NCI-H345 treated with DMSO at 0.1 percent for 48 hours (cell line): ENCODE results near the gene TMED8.
"Not testable (repeated sequence)": the region's sequence is repeated elsewhere in the genome, so short reads cannot be mapped to it uniquely, and the experiment has no call there.

ENCODE experiments used
- DNase-seq: peaks from one replicate; lab custom pipeline; 2025; ENCODE audit not compliant: unreplicated experiment; lab: John Stamatoyannopoulos, UW

Gene TMED8

DNA sequence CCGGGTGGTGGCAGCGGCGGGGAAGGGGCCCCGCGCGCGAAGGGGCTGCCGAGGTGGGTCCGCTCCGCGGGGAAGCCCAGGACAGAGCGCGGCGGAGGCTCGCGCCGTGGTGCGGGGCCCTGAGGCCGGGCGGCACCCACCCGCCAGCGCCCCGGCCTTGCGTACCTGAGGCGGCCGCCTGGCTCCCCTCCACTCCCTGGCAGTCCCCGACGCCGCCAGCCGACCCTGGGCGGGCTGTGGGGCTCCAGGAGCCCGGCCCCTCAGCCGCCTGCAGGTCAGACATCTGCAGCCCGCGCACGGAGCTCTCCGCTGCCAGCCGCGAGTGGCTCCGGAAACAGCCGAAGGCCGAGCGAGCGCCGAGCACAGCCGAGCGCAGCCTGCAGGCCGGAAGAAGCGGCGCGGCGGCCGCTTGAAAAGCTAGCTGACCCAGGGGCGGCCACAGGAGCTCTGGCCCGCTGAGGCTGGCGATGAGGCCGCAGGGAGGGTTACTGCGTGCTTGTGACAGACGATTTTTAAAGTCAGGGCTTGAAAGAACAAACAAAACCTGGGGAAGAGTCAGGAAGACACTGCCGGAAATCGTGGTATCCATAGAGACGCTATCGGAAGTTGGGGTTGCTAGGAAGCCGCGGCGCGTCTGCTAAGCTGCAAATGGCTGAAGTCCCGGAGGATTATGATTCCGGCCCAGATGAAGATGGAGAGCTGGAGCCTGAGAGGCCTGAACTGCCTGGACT is at the start of gene TMED8, which contains the start of gene SAMD15:
Gene TMED8, minus strand, starts transcription at position 324 of the 731 bp plus-strand sequence. Its CDS starts 41 bp downstream, at position 283.
Gene SAMD15, plus strand, starts transcription at position 609 of the 731 bp plus-strand sequence. Its CDS starts 40 bp downstream, at position 649.
- DNase-seq, result peak; percentile 88

DNA sequence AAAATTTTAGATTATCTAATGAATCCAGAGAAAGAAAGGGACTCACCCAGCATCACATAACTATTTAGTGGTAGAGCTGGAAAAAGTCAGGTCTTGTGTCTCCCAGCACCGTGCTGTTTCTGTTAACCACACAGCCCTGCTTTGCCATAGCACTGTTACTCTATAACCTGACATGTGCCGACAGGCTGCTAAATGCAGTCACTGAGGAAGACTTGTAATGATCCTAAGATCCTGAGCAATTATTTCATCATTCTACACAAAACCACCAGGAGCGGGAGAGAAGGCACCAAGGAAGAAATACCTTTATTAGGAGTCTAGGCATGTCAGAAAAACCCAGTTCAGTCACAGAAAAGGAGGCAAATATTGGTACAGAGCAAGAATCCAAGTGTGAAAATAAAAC is 49.5 kb upstream of the TMED8 start:
- DNase-seq, result no peak

GRCh38 chr14:77424862-77425261 is 48.0 kb upstream of the TMED8 start:
- DNase-seq, result no peak

- DNase-seq, result no peak
Measured at GRCh38 chr14:77423423-77423822, 46.5 kb upstream of the TMED8 start, which contains the start of gene NOXRED1. TSS of gene NOXRED1 (minus strand) at chr14:77423523. CDS start at chr14:77422889, 634 bp downstream.

DNA sequence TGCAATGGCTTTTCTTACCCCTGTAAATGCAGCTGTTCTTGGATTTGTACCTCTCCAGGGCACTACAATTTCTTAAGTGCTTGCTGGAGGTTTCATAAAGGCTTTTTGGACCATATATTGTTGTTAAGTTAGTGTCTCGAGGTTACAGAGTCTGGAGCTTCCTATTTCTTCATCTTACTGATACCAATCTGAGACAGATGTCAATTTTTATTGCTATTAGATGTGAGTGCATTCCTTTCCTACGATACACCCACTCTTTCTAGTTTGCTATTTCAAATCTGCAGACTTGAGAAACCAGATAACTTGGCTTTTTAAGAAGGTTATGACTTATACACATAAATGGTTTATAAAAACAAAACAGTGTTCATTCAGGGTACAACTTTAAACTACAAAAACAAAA is 44.3 kb upstream of the TMED8 start:
- DNase-seq, result no peak

DNA sequence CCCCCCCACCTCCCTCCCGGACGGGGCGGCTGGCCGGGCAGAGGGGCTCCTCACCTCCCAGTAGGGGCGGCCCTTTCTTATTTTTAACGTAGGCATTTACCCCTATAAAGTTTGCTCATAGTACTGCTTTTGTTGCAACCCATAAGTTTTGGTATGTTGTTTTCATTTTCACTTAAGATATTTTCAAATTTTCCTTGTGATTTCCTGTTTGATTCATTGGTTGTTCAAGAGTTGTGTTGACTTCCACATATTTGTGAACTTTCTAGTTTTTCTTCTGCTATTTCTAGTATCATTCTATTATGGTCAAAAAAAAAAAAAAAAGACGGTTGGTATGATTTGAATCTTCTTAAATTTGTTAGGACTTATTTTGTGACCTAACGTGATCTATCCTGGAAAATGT is 39.9 kb upstream of the TMED8 start:
- DNase-seq, result no peak

- DNase-seq, result not testable (repeated sequence)
Measured at GRCh38 chr14:77416098-77416497, 39.2 kb upstream of the TMED8 start.

DNA sequence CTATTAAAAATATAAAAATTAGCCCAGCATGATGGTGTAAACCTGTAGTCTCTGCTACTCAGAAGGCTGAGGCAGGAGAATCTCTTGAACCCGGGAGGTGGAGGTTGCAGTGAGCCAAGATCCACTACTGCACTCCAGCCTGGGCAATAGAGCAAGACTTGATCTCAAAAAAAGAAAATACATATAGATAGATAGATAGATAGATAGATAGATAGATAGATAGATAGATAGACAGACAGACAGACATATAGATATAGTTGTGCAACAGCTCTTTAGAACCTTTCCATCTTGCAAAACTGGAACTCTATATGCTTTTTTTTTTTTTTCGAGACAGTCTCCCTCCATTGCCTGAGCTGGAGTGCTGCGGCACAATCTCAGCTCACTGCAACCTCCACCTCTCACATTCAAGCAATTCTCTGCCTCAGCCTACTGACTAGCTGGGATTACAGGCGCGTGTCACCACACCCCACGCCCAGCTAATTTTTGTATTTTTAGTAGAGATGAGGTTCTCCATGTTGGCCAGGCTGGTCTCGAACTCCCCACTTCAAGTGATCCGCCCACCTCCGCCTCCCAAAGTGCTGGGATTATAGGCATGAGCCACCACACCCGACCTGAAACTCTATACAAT is 38.6 kb upstream of the TMED8 start:
- not testable (repeated sequence) for DNase-seq

- DNase-seq, result no peak
Measured at GRCh38 chr14:77409131-77409533, 32.2 kb upstream of the TMED8 start.

DNA sequence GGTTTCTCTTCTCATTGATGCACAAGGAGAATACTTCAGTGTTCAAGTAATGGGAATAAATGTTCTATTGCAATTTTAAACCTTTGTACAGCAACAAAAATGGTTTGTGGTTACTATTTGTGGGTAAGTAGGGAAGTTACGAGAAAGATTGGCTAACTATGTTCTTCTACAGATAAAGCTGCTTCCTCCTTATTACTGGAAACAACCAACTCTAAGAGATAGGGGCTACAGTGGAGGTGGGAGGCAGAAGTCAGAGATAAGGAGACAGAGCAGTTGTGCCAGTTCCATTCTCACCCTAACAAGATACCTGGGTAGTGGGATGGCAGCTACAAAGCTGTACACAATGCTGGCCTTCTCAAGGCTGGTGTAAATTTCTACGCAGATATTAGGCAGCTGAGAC is 30.3 kb upstream of the TMED8 start:
- DNase-seq, result no peak

- DNase-seq, result no peak
Measured at GRCh38 chr14:77406718-77407117, 29.8 kb upstream of the TMED8 start.

DNA sequence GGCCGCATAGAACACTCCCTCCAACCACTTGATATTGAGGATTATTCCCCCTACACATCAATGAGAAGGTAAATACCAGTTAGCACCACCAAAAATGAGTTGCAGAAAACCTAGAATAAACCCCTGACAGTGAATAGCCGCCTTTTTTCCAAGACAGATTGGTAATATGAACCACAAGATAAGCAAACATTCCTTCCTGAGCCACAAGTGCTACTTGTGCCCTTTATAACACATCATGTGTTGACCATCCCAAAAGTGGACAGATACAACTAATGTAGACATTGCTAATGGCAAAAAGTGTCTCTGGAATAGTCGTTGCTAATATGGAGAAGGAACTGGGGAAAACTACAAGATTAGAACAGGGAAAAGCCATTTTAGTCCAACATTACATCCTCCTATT is 29.2 kb upstream of the TMED8 start:
- no peak for DNase-seq

- no peak for DNase-seq
Measured at GRCh38 chr14:77403768-77404167, 26.9 kb upstream of the TMED8 start.

DNA sequence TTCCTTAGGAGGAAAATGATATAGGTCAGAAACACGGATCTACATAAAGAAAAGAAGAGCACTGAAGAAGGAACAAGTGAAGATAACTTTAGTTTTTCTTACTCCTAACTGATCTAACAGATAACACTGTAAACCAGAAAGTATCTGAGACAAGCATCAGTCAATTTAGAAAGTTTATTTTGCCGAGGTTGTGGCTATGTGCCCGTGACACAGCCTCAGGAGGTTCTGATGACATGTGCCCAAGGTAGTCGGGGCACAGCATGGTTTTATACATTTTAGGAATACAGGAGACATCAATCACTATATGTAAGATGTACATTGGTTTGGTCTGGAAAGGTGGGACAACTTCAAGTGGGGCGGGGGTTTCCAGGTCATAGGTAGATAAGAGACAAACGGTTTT is 23.3 kb upstream of the TMED8 start:
- DNase-seq, result no peak

GRCh38 chr14:77390188-77390587 is 13.3 kb upstream of the TMED8 start:
- DNase-seq, result no peak

GRCh38 chr14:77378701-77379100 is 1.8 kb upstream of the TMED8 start:
- no peak for DNase-seq

GRCh38 chr14:77377502-77377844 is 579 bp upstream of the TMED8 start:
- no peak for DNase-seq

GRCh38 chr14:77375973-77376770 is 722 bp downstream of the TMED8 start:
- peak; percentile 11 for DNase-seq

DNA sequence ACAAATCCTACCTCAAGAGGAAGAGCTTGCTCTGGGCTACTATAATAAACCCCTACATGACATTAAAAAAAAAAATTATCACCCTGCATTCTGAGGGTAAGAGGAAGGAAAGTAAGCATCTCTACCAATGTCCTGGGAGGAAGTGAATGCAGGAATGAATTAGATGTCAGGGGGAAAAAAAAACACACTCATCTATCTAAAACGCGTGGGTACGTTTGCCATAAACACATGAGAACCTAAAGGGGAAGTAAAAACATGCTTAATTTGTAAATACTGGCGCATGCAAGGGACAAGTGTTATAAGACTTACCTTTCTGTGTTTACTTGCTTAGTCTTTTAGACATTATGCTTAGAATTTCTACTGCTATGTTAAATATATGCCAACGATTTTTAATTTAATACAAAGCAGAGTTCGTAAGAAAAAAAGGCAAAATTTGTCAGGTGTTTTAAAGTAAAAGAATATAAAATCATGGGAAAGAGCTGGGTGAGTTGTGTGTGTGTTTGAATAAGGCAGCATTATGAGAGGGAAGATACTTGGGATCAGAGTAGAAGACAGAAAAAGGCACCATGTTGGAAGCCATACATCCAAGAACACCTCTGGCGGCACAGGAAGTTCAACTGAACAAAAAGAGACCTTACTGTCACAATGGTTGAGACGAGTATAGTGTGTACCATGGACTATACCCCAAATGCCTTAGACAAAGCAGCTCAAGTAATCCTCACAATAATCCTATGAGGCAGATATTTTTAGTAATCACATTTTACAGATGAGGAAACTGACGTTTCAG is 1.5 kb downstream of the TMED8 start:
- DNase-seq, result no peak

- no peak for DNase-seq
Measured at GRCh38 chr14:77372304-77372841, 4.5 kb downstream of the TMED8 start.

DNA sequence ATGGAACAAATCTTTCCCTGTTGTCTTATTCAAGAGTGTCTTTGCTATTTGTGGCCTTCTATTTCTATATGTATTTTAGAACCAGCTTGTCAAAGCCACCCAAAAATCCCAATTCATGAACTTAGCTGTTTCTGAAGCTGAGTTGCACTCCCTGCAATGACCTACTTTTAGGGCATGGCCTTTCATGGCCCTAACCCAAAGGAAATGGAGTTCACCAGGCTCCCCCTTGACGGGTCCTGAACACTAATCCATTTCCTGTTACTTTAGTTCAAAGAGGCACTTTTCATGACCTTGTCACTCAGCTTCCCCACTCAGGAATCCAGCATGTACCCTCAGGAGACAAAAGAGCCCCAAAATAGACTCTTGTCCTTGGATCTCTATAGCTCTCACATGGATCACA is 7.6 kb downstream of the TMED8 start:
- DNase-seq, result no peak
